ENCODE results near the gene SLC27A4.

SLC27A4 gene

DNA sequence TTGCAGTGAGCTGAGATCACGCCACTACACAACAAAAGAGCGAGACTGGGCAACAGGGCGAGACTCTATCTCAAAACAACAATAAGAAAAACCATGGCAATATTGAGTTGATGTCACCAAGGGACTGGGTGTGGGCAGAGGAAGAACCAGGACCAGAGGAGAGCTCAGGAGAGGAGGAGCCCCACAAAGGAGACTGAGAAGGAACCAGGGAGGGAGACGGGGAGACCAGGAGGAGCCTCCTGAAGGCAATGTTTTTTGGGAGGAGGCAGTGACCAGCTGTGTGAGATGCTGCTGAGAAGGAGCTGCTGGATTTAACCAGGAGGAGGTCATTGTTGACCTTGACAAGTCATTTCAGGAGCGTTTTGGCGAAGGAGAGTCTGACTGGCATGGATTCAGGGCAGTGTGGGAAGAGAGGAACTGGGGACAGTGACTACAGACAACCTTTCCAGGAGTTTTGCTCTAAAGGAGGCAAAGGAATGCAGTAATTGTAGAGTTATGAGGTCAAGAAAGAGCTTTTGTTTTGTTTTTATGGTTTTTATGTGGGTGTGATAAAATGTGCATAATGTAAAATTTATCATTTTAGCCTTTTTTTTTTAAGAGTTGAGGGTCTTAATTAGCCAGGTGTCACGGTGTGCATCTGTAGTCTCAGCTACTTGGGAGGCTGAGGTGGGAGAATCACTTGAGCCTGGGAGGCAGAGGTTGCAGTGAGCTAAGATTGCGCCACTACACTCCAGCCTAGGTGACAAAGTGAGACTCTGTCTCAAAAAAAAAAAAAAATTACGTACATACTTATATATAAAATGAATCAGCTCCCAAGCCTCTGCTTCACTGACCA is 36.0 kb upstream of the SLC27A4 start:
- H3K4me3 ChIP-seq (ENCODE audit: insufficient read depth in 1 of 2, low read depth in 1 of 2, low read length in 2 of 2): no peak overlapping the region
- no peak overlapping the region for H2BK15ac ChIP-seq (ENCODE audit: low read depth, poor library complexity, severe bottlenecking)
- no peak overlapping the region for H3K4me2 ChIP-seq (ENCODE audit: low read length, poor library complexity, severe bottlenecking)
- H2AK5ac ChIP-seq (ENCODE audit: low read length, severe bottlenecking): peak overlapping the region; percentile 77
- H3K23ac ChIP-seq (ENCODE audit: low read length in 2 of 2): no peak overlapping the region
- H3K18ac ChIP-seq (ENCODE audit: low read depth in 1 of 2, low read length in 2 of 2): no peak overlapping the region
- no peak overlapping the region for H2AFZ ChIP-seq (ENCODE audit: low read depth, low read length)
- no peak overlapping the region for H3K27ac ChIP-seq (ENCODE audit: low read length, poor library complexity, severe bottlenecking)
- H3K4ac ChIP-seq (ENCODE audit: low read depth in 1 of 2, low read length in 2 of 2): peak overlapping the region in 1 of 2 experiments; percentile 8
- H2BK12ac ChIP-seq (ENCODE audit: low read length in 2 of 2): no peak overlapping the region
- no peak overlapping the region for H2BK5ac ChIP-seq (ENCODE audit: low read depth, low read length, poor library complexity, severe bottlenecking)
- H3K4me1 ChIP-seq (ENCODE audit: control insufficient read depth, insufficient read depth, low read depth, low read length): peaks cover 6% of the 10 kb centered on the region
- H3K9me3 ChIP-seq (ENCODE audit: control insufficient read depth, low read length): no peaks in the 10 kb centered on the region
- H3K27me3 ChIP-seq (ENCODE audit: control insufficient read depth in 1 of 2, insufficient read depth in 1 of 2, low read length in 2 of 2): no peaks in the 10 kb centered on the region
- no peak overlapping the region for H3K14ac ChIP-seq (ENCODE audit: low read length in 2 of 2)
- H4K8ac ChIP-seq (ENCODE audit: low read length): no peak overlapping the region
- H3K79me1 ChIP-seq (replicated peaks; ENCODE audit: low read length, poor library complexity, severe bottlenecking): no peaks in the 10 kb centered on the region
- peak overlapping the region; percentile 37 for H4K91ac ChIP-seq (ENCODE audit: low read length)
- H3K36me3 ChIP-seq (ENCODE audit: control insufficient read depth in 1 of 2, insufficient read depth in 2 of 2, low read depth in 1 of 2, low read length in 2 of 2): peaks cover 8 to 10% of the 10 kb centered on the region in 2 experiments
- H3K9ac ChIP-seq (ENCODE audit: low read length): peak overlapping the region; percentile 57
- WGBS: 96% methylated on average over 6 of the region's 9 CpGs
- DNase-seq: no peak
- H2BK120ac ChIP-seq (ENCODE audit: low read depth, low read length): no peak overlapping the region

DNA sequence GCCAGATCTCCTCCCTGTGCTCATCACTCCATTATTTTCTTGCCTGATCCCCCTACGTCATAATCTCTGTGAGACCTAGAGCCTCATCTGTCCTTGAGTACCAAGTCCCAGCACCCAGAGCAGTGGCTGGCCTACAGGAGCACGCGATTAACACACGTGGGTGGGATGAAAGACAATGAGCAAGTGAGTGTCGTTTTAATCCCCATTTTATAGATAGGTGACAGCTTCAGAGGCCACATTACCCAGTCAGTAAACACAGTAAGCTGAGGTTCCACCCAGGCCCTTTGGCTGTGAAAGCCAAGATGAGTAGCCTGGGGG is 35.4 kb upstream of the SLC27A4 start:
- Histone ChIP-seq H2AFZ (ENCODE audit: low read depth, low read length) (no peak overlapping the region), H3K14ac (ENCODE audit: low read length in 2 of 2) (no peak overlapping the region), H3K27ac (ENCODE audit: low read length, poor library complexity, severe bottlenecking) (no peak overlapping the region), H3K4me2 (ENCODE audit: low read length, poor library complexity, severe bottlenecking) (no peak overlapping the region), H2BK12ac (ENCODE audit: low read length in 2 of 2) (no peak overlapping the region), H3K4ac (ENCODE audit: low read depth in 1 of 2, low read length in 2 of 2) (no peak overlapping the region), H3K4me1 (ENCODE audit: control insufficient read depth, insufficient read depth, low read depth, low read length) (peaks cover 6% of the 10 kb centered on the region), H2BK15ac (ENCODE audit: low read depth, poor library complexity, severe bottlenecking) (no peak overlapping the region), H3K23ac (ENCODE audit: low read length in 2 of 2) (no peak overlapping the region), H4K91ac (ENCODE audit: low read length) (no peak overlapping the region), H2BK120ac (ENCODE audit: low read depth, low read length) (no peak overlapping the region), H2AK5ac (ENCODE audit: low read length, severe bottlenecking) (no peak overlapping the region), H3K4me3 (ENCODE audit: insufficient read depth in 1 of 2, low read depth in 1 of 2, low read length in 2 of 2) (no peak overlapping the region), H3K79me1 (replicated peaks; ENCODE audit: low read length, poor library complexity, severe bottlenecking) (no peaks in the 10 kb centered on the region), H2BK5ac (ENCODE audit: low read depth, low read length, poor library complexity, severe bottlenecking) (no peak overlapping the region), H4K8ac (ENCODE audit: low read length) (no peak overlapping the region), H3K27me3 (ENCODE audit: control insufficient read depth in 1 of 2, insufficient read depth in 1 of 2, low read length in 2 of 2) (no peaks in the 10 kb centered on the region), H3K18ac (ENCODE audit: low read depth in 1 of 2, low read length in 2 of 2) (no peak overlapping the region), H3K9me3 (ENCODE audit: control insufficient read depth, low read length) (no peaks in the 10 kb centered on the region), H3K9ac (ENCODE audit: low read length) (peak overlapping the region; percentile 57), H3K36me3 (ENCODE audit: control insufficient read depth in 1 of 2, insufficient read depth in 2 of 2, low read depth in 1 of 2, low read length in 2 of 2) (peaks cover 14 to 16% of the 10 kb centered on the region in 2 experiments)
- DNase-seq: no peak
- 81% methylated on average over 5 of the region's 5 CpGs for WGBS

DNA sequence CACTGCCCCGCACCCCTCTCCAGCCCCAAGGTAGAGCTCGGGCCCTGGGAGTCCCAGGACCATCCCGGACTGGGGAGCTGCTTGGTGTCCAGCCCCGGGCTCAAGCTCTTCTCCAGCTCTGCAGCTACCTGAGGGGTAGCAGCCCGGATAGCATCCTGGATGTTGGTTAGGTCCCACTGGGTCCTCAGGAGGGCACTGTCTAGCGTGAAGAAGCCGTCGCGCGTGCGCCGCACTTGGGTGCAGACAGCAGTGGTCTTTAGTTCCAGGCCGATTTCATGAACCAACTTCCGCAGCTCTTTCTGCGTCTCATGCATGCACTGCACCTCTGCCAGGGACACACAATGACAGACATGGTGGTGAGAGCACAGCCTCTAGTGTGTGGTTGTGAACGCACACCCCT is 30.8 kb upstream of the SLC27A4 start:
- peaks cover 4% of the 10 kb centered on the region for H3K4me1 ChIP-seq (ENCODE audit: control insufficient read depth, insufficient read depth, low read depth, low read length)
- no peak overlapping the region for H4K91ac ChIP-seq (ENCODE audit: low read length)
- no peak overlapping the region for H3K14ac ChIP-seq (ENCODE audit: low read length in 2 of 2)
- H3K23ac ChIP-seq (ENCODE audit: low read length in 2 of 2): no peak overlapping the region
- H2BK120ac ChIP-seq (ENCODE audit: low read depth, low read length): no peak overlapping the region
- H3K79me1 ChIP-seq (replicated peaks; ENCODE audit: low read length, poor library complexity, severe bottlenecking): no peaks in the 10 kb centered on the region
- H2AFZ ChIP-seq (ENCODE audit: low read depth, low read length): no peak overlapping the region
- H3K18ac ChIP-seq (ENCODE audit: low read depth in 1 of 2, low read length in 2 of 2): no peak overlapping the region
- H3K4ac ChIP-seq (ENCODE audit: low read depth in 1 of 2, low read length in 2 of 2): no peak overlapping the region
- H3K4me2 ChIP-seq (ENCODE audit: low read length, poor library complexity, severe bottlenecking): no peak overlapping the region
- H3K36me3 ChIP-seq (ENCODE audit: control insufficient read depth in 1 of 2, insufficient read depth in 2 of 2, low read depth in 1 of 2, low read length in 2 of 2): peaks cover 43 to 44% of the 10 kb centered on the region in 2 experiments
- no peak overlapping the region for H3K4me3 ChIP-seq (ENCODE audit: insufficient read depth in 1 of 2, low read depth in 1 of 2, low read length in 2 of 2)
- H3K27ac ChIP-seq (ENCODE audit: low read length, poor library complexity, severe bottlenecking): no peak overlapping the region
- no peak overlapping the region for H4K8ac ChIP-seq (ENCODE audit: low read length)
- H2BK15ac ChIP-seq (ENCODE audit: low read depth, poor library complexity, severe bottlenecking): no peak overlapping the region
- 99% methylated on average over 16 of the region's 16 CpGs for WGBS
- no peak overlapping the region for H3K9ac ChIP-seq (ENCODE audit: low read length)
- H3K9me3 ChIP-seq (ENCODE audit: control insufficient read depth, low read length): no peaks in the 10 kb centered on the region
- no peak overlapping the region for H2BK5ac ChIP-seq (ENCODE audit: low read depth, low read length, poor library complexity, severe bottlenecking)
- H3K27me3 ChIP-seq (ENCODE audit: control insufficient read depth in 1 of 2, insufficient read depth in 1 of 2, low read length in 2 of 2): no peaks in the 10 kb centered on the region
- no peak overlapping the region for H2BK12ac ChIP-seq (ENCODE audit: low read length in 2 of 2)
- DNase-seq: no peak
- no peak overlapping the region for H2AK5ac ChIP-seq (ENCODE audit: low read length, severe bottlenecking)

DNA sequence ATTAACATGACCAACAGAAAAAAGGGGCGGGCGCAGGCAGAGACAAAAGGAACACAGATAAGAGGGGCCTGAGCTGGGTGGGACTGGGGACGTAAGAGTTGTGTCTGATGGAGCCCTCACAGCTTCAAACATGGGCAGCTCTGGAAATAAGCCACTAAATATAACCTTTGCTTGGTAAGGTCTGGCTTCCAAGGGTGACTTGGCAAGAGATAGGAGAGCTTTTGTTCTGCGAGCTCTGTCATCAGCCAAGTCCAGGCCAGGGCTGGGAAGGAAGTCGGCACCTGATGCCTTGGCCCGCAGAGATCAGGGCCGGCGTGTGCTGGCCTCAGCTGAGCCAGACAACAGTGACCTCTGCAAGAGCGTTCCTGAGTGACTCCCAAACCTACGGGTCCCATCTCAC is 29.9 kb upstream of the SLC27A4 start:
- Histone ChIP-seq H3K79me1 (replicated peaks; ENCODE audit: low read length, poor library complexity, severe bottlenecking) (peaks cover 2% of the 10 kb centered on the region), H4K8ac (ENCODE audit: low read length) (no peak overlapping the region), H2AK5ac (ENCODE audit: low read length, severe bottlenecking) (no peak overlapping the region), H2BK12ac (ENCODE audit: low read length in 2 of 2) (no peak overlapping the region), H2BK120ac (ENCODE audit: low read depth, low read length) (no peak overlapping the region), H2AFZ (ENCODE audit: low read depth, low read length) (no peak overlapping the region), H3K4me2 (ENCODE audit: low read length, poor library complexity, severe bottlenecking) (no peak overlapping the region), H3K4me1 (ENCODE audit: control insufficient read depth, insufficient read depth, low read depth, low read length) (peaks cover 4% of the 10 kb centered on the region), H3K4ac (ENCODE audit: low read depth in 1 of 2, low read length in 2 of 2) (no peak overlapping the region), H3K27ac (ENCODE audit: low read length, poor library complexity, severe bottlenecking) (no peak overlapping the region), H3K14ac (ENCODE audit: low read length in 2 of 2) (no peak overlapping the region), H3K18ac (ENCODE audit: low read depth in 1 of 2, low read length in 2 of 2) (no peak overlapping the region), H2BK15ac (ENCODE audit: low read depth, poor library complexity, severe bottlenecking) (no peak overlapping the region), H3K36me3 (ENCODE audit: control insufficient read depth in 1 of 2, insufficient read depth in 2 of 2, low read depth in 1 of 2, low read length in 2 of 2) (peaks cover 51% of the 10 kb centered on the region in 2 experiments), H3K9me3 (ENCODE audit: control insufficient read depth, low read length) (no peaks in the 10 kb centered on the region), H2BK5ac (ENCODE audit: low read depth, low read length, poor library complexity, severe bottlenecking) (no peak overlapping the region), H3K4me3 (ENCODE audit: insufficient read depth in 1 of 2, low read depth in 1 of 2, low read length in 2 of 2) (no peak overlapping the region), H3K27me3 (ENCODE audit: control insufficient read depth in 1 of 2, insufficient read depth in 1 of 2, low read length in 2 of 2) (no peaks in the 10 kb centered on the region), H3K9ac (ENCODE audit: low read length) (no peak overlapping the region), H3K23ac (ENCODE audit: low read length in 2 of 2) (no peak overlapping the region), H4K91ac (ENCODE audit: low read length) (no peak overlapping the region)
- DNase-seq: no peak
- WGBS: 97% methylated on average over 10 of the region's 10 CpGs

All from mesenchymal stem cell (in vitro differentiated cells and primary cell).